ENCODE data around the gene DND1. TPM values are rescaled to one million over a fixed set of nuclear protein-coding genes. Genes with fewer than 3 reads are reported as not detected.

DND1 gene
- total and polyA plus RNA-seq, 2 experiments from 2014 or later: 8.1 to 15.5 TPM

DNA sequence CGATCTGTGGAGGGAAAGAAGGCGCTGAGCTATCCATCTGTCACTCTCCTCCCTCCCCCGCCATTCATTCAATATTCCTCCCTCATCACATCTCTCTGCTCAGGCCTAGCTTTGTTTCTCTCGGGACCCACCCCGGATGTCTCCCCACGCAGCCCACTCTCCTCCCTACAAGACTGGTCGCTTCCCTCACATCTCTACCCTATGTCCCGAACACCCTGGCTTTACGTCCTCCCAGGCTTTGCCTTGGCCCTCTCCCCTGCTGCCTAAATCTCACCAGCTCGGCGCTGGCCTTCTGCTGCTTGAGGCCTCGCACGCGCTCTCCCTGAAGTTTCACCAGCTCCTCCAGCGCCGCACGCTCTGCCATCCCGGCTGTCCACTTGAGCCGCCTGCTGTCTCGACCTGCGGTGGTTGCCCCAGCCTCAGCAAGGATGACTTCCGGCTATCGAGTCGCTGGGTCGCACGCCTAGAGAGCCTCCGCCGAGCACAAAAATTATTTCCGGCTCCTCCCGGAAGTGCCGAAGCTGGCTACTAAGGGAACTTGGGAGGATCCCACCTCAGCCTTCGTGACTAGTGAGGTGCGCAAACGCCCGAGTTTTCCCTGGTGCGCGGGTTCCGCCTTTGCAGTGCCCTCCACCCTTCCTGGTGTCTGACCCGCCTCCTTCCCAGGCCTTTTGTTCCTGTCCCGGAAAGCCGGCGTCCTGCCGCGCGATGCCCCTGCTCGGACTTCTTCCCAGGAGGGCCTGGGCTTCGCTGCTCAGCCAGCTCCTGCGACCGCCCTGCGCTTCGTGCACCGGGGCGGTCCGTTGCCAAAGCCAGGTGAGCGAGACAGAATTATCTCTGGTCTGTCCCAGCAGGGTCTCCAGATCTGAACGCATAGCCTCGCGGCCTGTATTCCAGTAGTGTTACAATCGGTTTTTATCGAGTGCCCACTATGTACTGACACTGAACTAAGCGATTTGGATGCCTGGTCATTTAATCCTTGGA lies 17.9 kb upstream of the DND1 start, which contains the start of the genes HARS1 and HARS2:
TSS of gene HARS1 (minus strand) at position 430 of the 984 bp plus-strand sequence. CDS start at position 364, 66 bp downstream.
TSS of gene HARS2 (plus strand) at position 515 of the 984 bp plus-strand sequence. CDS start at position 709, 194 bp downstream.
- Histone ChIP-seq H3K4me1 (ENCODE audit: insufficient read depth) (peaks cover 7% of the 10 kb centered on the region), H3K4me3 (peak within 1 kb of the TSS; percentile 93), H3K27me3 (ENCODE audit: insufficient read depth) (no peaks in the 10 kb centered on the region), H3K9me2 (ENCODE audit: insufficient read depth) (no peaks in the 10 kb centered on the region), H3K36me3 (ENCODE audit: insufficient read depth) (peaks cover 28% of the 10 kb centered on the region), H3K79me2 (replicated peaks; ENCODE audit: insufficient read depth) (peaks cover 43% of the 10 kb centered on the region), H3K27ac (ENCODE audit: low read depth) (peak within 1 kb of the TSS; percentile 94), H3F3A (replicated peaks; ENCODE audit: low read depth) (peaks cover 2% of the 10 kb centered on the region; the same call in 1 of the 2 replicates), H3K4me2 (peak within 1 kb of the TSS; percentile 84), H4K20me1 (replicated peaks; ENCODE audit: insufficient read depth) (no peaks in the 10 kb centered on the region), H2AFZ (peak within 1 kb of the TSS; percentile 98)
- H3K4me1 Mint-ChIP-seq: peaks cover 9% of the 10 kb centered on the region
- peaks cover 30% of the 10 kb centered on the region for H3K36me3 Mint-ChIP-seq (ENCODE audit: low read depth)
- ATAC-seq (peak; percentile 98), DNase-seq (ENCODE audit: low spot score) (peak; percentile 98)
- H3K4me3 Mint-ChIP-seq: peak within 1 kb of the TSS; percentile 99
- peaks cover 5% of the 10 kb centered on the region for H3K27me3 Mint-ChIP-seq (ENCODE audit: insufficient read depth, low read depth, poor library complexity)
- TF ChIP-seq STAT1 (IDR thresholded peaks at IDR 0.05; ENCODE audit: unreplicated experiment) (no peak), CREB1 (CRISPR knock-in tag; IDR thresholded peaks at IDR 0.05; ENCODE audit: low read depth) (peak; percentile 35; the same call in 1 of the 2 replicates), POLR2AphosphoS5 (IDR thresholded peaks at IDR 0.05; ENCODE audit: low read depth) (peak; percentile 96)
- TF ChIP-seq, protein P1, sequence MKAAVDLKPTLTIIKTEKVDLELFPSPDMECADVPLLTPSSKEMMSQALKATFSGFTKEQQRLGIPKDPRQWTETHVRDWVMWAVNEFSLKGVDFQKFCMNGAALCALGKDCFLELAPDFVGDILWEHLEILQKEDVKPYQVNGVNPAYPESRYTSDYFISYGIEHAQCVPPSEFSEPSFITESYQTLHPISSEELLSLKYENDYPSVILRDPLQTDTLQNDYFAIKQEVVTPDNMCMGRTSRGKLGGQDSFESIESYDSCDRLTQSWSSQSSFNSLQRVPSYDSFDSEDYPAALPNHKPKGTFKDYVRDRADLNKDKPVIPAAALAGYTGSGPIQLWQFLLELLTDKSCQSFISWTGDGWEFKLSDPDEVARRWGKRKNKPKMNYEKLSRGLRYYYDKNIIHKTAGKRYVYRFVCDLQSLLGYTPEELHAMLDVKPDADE (IDR thresholded peaks at IDR 0.05): peak; percentile 89
- no peaks in the 10 kb centered on the region for H3K9me3 Mint-ChIP-seq
- peak within 1 kb of the TSS; percentile 95 for H3K27ac Mint-ChIP-seq

DNA sequence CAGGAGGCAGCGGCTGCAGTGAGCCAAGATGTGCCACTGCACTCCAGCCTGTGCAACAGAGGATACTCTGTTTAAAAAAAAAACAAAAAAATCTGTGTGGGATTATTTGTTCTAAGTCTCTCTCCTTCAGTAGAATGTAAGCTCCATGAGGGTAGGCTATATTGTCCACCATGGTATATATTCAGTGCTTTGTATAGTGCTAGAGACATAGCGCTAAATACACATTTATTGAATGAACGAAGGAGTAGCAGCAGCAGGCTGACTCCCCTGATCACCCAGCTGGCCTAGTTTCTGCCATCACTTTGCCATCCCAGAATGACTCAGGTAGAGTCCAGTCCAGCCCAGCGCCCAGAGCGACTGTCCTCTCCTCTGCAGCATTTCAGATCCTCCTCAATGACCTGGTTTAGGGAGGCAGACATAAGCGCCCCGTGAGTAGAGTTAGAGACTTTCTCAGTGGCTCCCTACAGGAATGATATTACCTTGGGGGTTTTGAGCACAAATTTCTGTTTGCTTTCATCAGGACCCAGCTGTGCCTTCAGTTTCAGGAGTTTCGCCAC lies 17.1 kb upstream of the DND1 start:
- peaks cover 6% of the 10 kb centered on the region; the same call in 1 of the 3 replicates for H3K4me1 Mint-ChIP-seq
- H3K4me3 ChIP-seq: peak overlapping the region; percentile 93
- peaks cover 22% of the 10 kb centered on the region for H3K36me3 ChIP-seq (ENCODE audit: insufficient read depth)
- H3K4me2 ChIP-seq: peak overlapping the region; percentile 84
- H3K9me3 Mint-ChIP-seq: no peaks in the 10 kb centered on the region
- H3K27ac ChIP-seq (ENCODE audit: low read depth): no peak overlapping the region
- H3K27me3 Mint-ChIP-seq (ENCODE audit: insufficient read depth, low read depth, poor library complexity): peaks cover 4% of the 10 kb centered on the region
- peak overlapping the region; percentile 90 for H3K27ac Mint-ChIP-seq
- no peaks in the 10 kb centered on the region for H4K20me1 ChIP-seq (replicated peaks; ENCODE audit: insufficient read depth)
- no peaks in the 10 kb centered on the region for H3K27me3 ChIP-seq (ENCODE audit: insufficient read depth)
- peaks cover 22% of the 10 kb centered on the region for H3K36me3 Mint-ChIP-seq (ENCODE audit: low read depth)
- DNase-seq (ENCODE audit: low spot score): no peak
- H3K79me2 ChIP-seq (replicated peaks; ENCODE audit: insufficient read depth): peaks cover 43% of the 10 kb centered on the region
- H3K4me1 ChIP-seq (ENCODE audit: insufficient read depth): peaks cover 7% of the 10 kb centered on the region
- peak overlapping the region; percentile 98 for H2AFZ ChIP-seq
- peak overlapping the region; percentile 99 for H3K4me3 Mint-ChIP-seq
- ATAC-seq: no peak
- no peaks in the 10 kb centered on the region for H3K9me2 ChIP-seq (ENCODE audit: insufficient read depth)
- H3F3A ChIP-seq (replicated peaks; ENCODE audit: low read depth): peaks cover 2% of the 10 kb centered on the region; the same call in 1 of the 2 replicates
- no peak for TF ChIP-seq NANOG (IDR thresholded peaks at IDR 0.05; ENCODE audit: borderline replicate concordance)
- no peak for TF ChIP-seq EZH2phosphoT487 (IDR thresholded peaks at IDR 0.05; ENCODE audit: unreplicated experiment)
- no peak for TF ChIP-seq ZNF114 (CRISPR knock-in tag; IDR thresholded peaks at IDR 0.05)
- TF ChIP-seq, protein P2, sequence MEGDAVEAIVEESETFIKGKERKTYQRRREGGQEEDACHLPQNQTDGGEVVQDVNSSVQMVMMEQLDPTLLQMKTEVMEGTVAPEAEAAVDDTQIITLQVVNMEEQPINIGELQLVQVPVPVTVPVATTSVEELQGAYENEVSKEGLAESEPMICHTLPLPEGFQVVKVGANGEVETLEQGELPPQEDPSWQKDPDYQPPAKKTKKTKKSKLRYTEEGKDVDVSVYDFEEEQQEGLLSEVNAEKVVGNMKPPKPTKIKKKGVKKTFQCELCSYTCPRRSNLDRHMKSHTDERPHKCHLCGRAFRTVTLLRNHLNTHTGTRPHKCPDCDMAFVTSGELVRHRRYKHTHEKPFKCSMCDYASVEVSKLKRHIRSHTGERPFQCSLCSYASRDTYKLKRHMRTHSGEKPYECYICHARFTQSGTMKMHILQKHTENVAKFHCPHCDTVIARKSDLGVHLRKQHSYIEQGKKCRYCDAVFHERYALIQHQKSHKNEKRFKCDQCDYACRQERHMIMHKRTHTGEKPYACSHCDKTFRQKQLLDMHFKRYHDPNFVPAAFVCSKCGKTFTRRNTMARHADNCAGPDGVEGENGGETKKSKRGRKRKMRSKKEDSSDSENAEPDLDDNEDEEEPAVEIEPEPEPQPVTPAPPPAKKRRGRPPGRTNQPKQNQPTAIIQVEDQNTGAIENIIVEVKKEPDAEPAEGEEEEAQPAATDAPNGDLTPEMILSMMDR (conservative IDR thresholded peaks at IDR 0.05; ENCODE audit: low read depth in 2 of 2): no peak
- TF ChIP-seq, protein P1 (IDR thresholded peaks at IDR 0.05): no peak
- TF ChIP-seq, protein P3, sequence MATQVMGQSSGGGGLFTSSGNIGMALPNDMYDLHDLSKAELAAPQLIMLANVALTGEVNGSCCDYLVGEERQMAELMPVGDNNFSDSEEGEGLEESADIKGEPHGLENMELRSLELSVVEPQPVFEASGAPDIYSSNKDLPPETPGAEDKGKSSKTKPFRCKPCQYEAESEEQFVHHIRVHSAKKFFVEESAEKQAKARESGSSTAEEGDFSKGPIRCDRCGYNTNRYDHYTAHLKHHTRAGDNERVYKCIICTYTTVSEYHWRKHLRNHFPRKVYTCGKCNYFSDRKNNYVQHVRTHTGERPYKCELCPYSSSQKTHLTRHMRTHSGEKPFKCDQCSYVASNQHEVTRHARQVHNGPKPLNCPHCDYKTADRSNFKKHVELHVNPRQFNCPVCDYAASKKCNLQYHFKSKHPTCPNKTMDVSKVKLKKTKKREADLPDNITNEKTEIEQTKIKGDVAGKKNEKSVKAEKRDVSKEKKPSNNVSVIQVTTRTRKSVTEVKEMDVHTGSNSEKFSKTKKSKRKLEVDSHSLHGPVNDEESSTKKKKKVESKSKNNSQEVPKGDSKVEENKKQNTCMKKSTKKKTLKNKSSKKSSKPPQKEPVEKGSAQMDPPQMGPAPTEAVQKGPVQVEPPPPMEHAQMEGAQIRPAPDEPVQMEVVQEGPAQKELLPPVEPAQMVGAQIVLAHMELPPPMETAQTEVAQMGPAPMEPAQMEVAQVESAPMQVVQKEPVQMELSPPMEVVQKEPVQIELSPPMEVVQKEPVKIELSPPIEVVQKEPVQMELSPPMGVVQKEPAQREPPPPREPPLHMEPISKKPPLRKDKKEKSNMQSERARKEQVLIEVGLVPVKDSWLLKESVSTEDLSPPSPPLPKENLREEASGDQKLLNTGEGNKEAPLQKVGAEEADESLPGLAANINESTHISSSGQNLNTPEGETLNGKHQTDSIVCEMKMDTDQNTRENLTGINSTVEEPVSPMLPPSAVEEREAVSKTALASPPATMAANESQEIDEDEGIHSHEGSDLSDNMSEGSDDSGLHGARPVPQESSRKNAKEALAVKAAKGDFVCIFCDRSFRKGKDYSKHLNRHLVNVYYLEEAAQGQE (IDR thresholded peaks at IDR 0.05; ENCODE audit: unreplicated experiment): no peak
- TF ChIP-seq EZH2 (IDR thresholded peaks at IDR 0.05; ENCODE audit: low read depth, unreplicated experiment): no peak
- TF ChIP-seq STAT1 (IDR thresholded peaks at IDR 0.05; ENCODE audit: unreplicated experiment): no peak
- TF ChIP-seq CREB1 (CRISPR knock-in tag; IDR thresholded peaks at IDR 0.05; ENCODE audit: low read depth): no peak
- no peak for TF ChIP-seq JUNB (IDR thresholded peaks at IDR 0.05; ENCODE audit: unreplicated experiment)

Data from GM23338 (cell line).